Panc1 (cell line): Measurements from ENCODE around the gene STK17B. TPM values are rescaled to one million over a fixed set of nuclear protein-coding genes. Genes with fewer than 3 reads are reported as not detected.

ENCODE experiments used
- ATAC-seq: fragments of 200-7000 bp; cut with Tn5 transposase; 2 replicates; pipeline ENCODE4 v1.9.1; 2020; ENCODE audit warnings: mild to moderate bottlenecking, moderate library complexity
- BruUV-seq: library from RNA; stranded (reverse); fragments of 400-500 nt; replicated peaks from 2 replicates; lab custom pipeline; 2021; lab: Mats Ljungman, UMichigan
- CTCF ChIA-PET: fragments of 300-600 bp; sonication (Branson Sonifier 250); formaldehyde crosslinking; loops from one replicate; lab custom pipeline; 2022; ENCODE audit warnings: antibody characterized with exemption; lab: Charles Lee
- POLR2A ChIA-PET: fragments of 300-600 bp; sonication (Branson Sonifier 250); formaldehyde crosslinking; loops from one replicate; lab custom pipeline; 2022; ENCODE audit warnings: antibody characterized with exemption; lab: Charles Lee
- DNase-seq: peaks from one replicate; pipeline ENCODE4 v3.0.0-alpha.2; 2010; ENCODE audit warnings: low read depth, low spot score
- H3K27ac ChIP-seq: 2 replicates; pipeline ENCODE4 v1.5.1; 2011; ENCODE audit warnings: mild to moderate bottlenecking, low read length, inconsistent platforms
- H3K27me3 ChIP-seq: fragments of 200-500 bp; sonication (Bioruptor generic); 2 replicates; pipeline ENCODE4 v1.6.0; 2014; ENCODE audit warnings: low read length, inconsistent platforms; ENCODE audit not compliant: control insufficient read depth, insufficient read depth
- H3K36me3 ChIP-seq: fragments of 200-500 bp; sonication (Bioruptor generic); 2 replicates; pipeline ENCODE4 v1.5.1; 2014; ENCODE audit warnings: inconsistent platforms, mild to moderate bottlenecking, low read length, moderate library complexity; ENCODE audit not compliant: control insufficient read depth, insufficient read depth
- H3K4me1 ChIP-seq: 2 replicates; pipeline ENCODE4 v1.5.1; 2011; ENCODE audit warnings: inconsistent platforms, mild to moderate bottlenecking, low read length, moderate library complexity; ENCODE audit not compliant: control insufficient read depth, insufficient read depth
- H3K4me3 ChIP-seq, 2 experiments: 2 replicates each; pipeline ENCODE4 v1.5.1; 2011 to 2012; ENCODE audit warnings: low read depth in 2 of 2, low read length in 2 of 2, mild to moderate bottlenecking in 2 of 2, inconsistent platforms in 1 of 2, moderate library complexity in 1 of 2
- H3K9me3 ChIP-seq: fragments of 200-500 bp; sonication (Bioruptor generic); 2 replicates; pipeline ENCODE4 v1.5.1; 2014; ENCODE audit warnings: low read depth, mild to moderate bottlenecking, inconsistent platforms, low read length, moderate library complexity; ENCODE audit not compliant: control insufficient read depth, insufficient read depth
- POLR2AphosphoS5 ChIP-seq: IDR thresholded peaks from 2 replicates; pipeline ENCODE4 v1.6.1; 2012; ENCODE audit warnings: mild to moderate bottlenecking, low read depth, low read length, moderate library complexity
- REST ChIP-seq, 2 experiments: IDR thresholded peaks; 2 replicates each; pipeline ENCODE4 v1.6.1; 2011 to 2012; ENCODE audit warnings: low read depth in 2 of 2, control low read depth in 1 of 2, low read length in 1 of 2, mild to moderate bottlenecking in 1 of 2, moderate library complexity in 1 of 2; ENCODE audit not compliant: insufficient read depth in 1 of 2
- SIN3A ChIP-seq: IDR thresholded peaks from 2 replicates; pipeline ENCODE4 v1.6.1; 2012; ENCODE audit warnings: low read depth, mild to moderate bottlenecking, low read length, moderate library complexity, borderline replicate concordance; ENCODE audit not compliant: insufficient read depth
- TCF7L2 ChIP-seq: IDR thresholded peaks from 2 replicates; pipeline ENCODE4 v1.6.1; 2011; ENCODE audit warnings: mild to moderate bottlenecking, low read depth, low read length, inconsistent platforms
- in situ Hi-C: cut with HindIII; loops from 2 replicates; pipeline ENCODE4 v1.10.0; 2016; ENCODE audit warnings: low sequenced_read_pairs, low pct_unique_long_range_greater_than_20kb
- intact Hi-C: fragments of 100-400 bp; cut with micrococcal nuclease; formaldehyde crosslinking; loops from one replicate; pipeline ENCODE4 v1.10.0; 2022; ENCODE audit not compliant: unreplicated experiment
- total RNA-seq: library from RNA; stranded (reverse); gene quantifications from one replicate; pipeline ENCODE4 v1.2.1, GENCODE V29; 2021; ENCODE audit not compliant: unreplicated experiment
- TF ChIP-seq, protein P1 (sequence below): fragments of 450-650 bp; IDR thresholded peaks from 2 replicates; pipeline ENCODE4 v1.5.1; 2017; ENCODE audit warnings: mild to moderate bottlenecking

STK17B gene
- total RNA-seq, 1 experiment from 2014 or later, result 19.3 TPM

- in situ Hi-C loops (no loop called here), intact Hi-C loops (no loop called here)
- TF ChIP-seq, protein P1, sequence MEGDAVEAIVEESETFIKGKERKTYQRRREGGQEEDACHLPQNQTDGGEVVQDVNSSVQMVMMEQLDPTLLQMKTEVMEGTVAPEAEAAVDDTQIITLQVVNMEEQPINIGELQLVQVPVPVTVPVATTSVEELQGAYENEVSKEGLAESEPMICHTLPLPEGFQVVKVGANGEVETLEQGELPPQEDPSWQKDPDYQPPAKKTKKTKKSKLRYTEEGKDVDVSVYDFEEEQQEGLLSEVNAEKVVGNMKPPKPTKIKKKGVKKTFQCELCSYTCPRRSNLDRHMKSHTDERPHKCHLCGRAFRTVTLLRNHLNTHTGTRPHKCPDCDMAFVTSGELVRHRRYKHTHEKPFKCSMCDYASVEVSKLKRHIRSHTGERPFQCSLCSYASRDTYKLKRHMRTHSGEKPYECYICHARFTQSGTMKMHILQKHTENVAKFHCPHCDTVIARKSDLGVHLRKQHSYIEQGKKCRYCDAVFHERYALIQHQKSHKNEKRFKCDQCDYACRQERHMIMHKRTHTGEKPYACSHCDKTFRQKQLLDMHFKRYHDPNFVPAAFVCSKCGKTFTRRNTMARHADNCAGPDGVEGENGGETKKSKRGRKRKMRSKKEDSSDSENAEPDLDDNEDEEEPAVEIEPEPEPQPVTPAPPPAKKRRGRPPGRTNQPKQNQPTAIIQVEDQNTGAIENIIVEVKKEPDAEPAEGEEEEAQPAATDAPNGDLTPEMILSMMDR, result no peak
- TF ChIP-seq TCF7L2, result no peak
- Histone ChIP-seq H3K36me3 (peaks cover 6% of the 10 kb centered on the region; the same call in 1 of the 2 replicates), H3K4me1 (peaks cover 41% of the 10 kb centered on the region), H3K27me3 (no peaks in the 10 kb centered on the region), H3K9me3 (no peaks in the 10 kb centered on the region), H3K4me3 (no peak overlapping the region), H3K27ac (no peak overlapping the region)
- no TSS peak for BruUV-seq
- ChIA-PET POLR2A (interaction anchor here (0.6 kb wide), 1 partner anchor 572 kb away, joined by 3 read pairs; no protein-coding TSS in a partner anchor), CTCF (interaction anchor here (0.6 kb wide), 2 partner anchors 15 to 774 kb away, joined by 4 to 7 read pairs; no protein-coding TSS in a partner anchor)
- ATAC-seq (no peak), DNase-seq (no peak)
These were observed 8.7 kb downstream of the STK17B start for GRCh38 chr2:196162586-196163175.

DNA sequence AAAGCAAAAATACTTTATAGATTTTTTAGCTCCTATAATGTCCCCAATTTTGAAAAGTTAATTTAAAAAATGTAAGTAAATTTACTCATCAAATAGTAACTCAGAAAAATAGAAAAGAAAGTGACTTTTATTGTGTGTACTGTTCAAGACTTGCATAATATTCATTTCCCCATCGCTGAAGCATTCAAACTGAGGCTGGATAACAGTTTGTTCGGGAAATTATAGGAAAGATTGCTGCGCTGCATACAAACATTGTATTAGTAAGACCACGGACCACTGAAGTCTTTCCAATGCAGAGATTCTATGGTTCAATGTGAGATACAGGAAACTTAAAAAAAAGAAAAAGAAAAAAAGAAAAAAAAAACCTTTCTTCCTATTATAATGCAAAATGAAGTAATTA, 10.4 kb downstream of the STK17B start:
- intact Hi-C loops (no loop called here), in situ Hi-C loops (no loop called here)
- no peak for DNase-seq
- CTCF ChIA-PET, result no interaction called here
- no peaks in the 10 kb centered on the region for H3K9me3 ChIP-seq
- H3K4me3 ChIP-seq, result no peak overlapping the region
- no TSS peak for BruUV-seq
- POLR2A ChIA-PET, result no interaction called here
- ATAC-seq, result no peak
- peaks cover 24% of the 10 kb centered on the region for H3K4me1 ChIP-seq
- no peaks in the 10 kb centered on the region for H3K27me3 ChIP-seq
- peaks cover 10% of the 10 kb centered on the region; the same call in 1 of the 2 replicates for H3K36me3 ChIP-seq
- no peak overlapping the region for H3K27ac ChIP-seq
- TF ChIP-seq, protein P1, result no peak
- TF ChIP-seq POLR2AphosphoS5, result no peak
- TF ChIP-seq REST (IDR thresholded peaks at IDR 0.05; ENCODE audit: insufficient read depth in 1 of 2, low read depth in 2 of 2, low read length in 1 of 2), result no peak
- TF ChIP-seq TCF7L2, result no peak
- no peak for TF ChIP-seq SIN3A
